ENCODE data around the gene PRR22. TPM values are rescaled to one million over a fixed set of nuclear protein-coding genes. Genes with fewer than 3 reads are reported as not detected.

PRR22 gene
- total RNA-seq, 4 donors from 2014 or later = 1.3 to 5.0 (median 2.1) TPM

GRCh38 chr19:5800361-5801270, 16.1 kb upstream of the PRR22 start:
- Histone ChIP-seq H3K27me3 (peaks cover 0 to 67% (median 3%) of the 10 kb centered on the region in 4 donors), H3K4me3 (no peak overlapping the region), H3K9me3 (no peaks in the 10 kb centered on the region), H3K36me3 (no peaks in the 10 kb centered on the region), H3K27ac (no peak overlapping the region), H3K4me1 (peaks cover 9 to 43% (median 21%) of the 10 kb centered on the region in 3 donors)
- intact Hi-C loops (cut with DNase I) = no loop called here
- no peak for TF ChIP-seq CTCF (IDR thresholded peaks at IDR 0.05)
- no peak for TF ChIP-seq POLR2A (IDR thresholded peaks at IDR 0.05)
- 67 to 73% methylated on average over 7 to 9 of the region's 17 CpGs for WGBS, 2 donors
- no peak for DNase-seq

GRCh38 chr19:5799247-5800241, 15.0 kb upstream of the PRR22 start:
- no peaks in the 10 kb centered on the region for H3K9me3 ChIP-seq
- H3K27ac ChIP-seq = no peak overlapping the region
- TF ChIP-seq CTCF (IDR thresholded peaks at IDR 0.05) (no peak), POLR2A (IDR thresholded peaks at IDR 0.05) (no peak)
- WGBS, 2 donors = 40 to 79% methylated on average over 1 to 11 of the region's 37 CpGs
- H3K4me3 ChIP-seq = no peak overlapping the region
- peaks cover 8 to 42% (median 13%) of the 10 kb centered on the region in 3 donors for H3K4me1 ChIP-seq
- no peaks in the 10 kb centered on the region for H3K36me3 ChIP-seq
- intact Hi-C loops (cut with DNase I) = no loop called here
- H3K27me3 ChIP-seq = peaks cover 0 to 58% (median 3%) of the 10 kb centered on the region in 4 donors
- no peak for DNase-seq

GRCh38 chr19:5798244-5798643, 13.7 kb upstream of the PRR22 start:
- no peak overlapping the region for H3K27ac ChIP-seq
- no peaks in the 10 kb centered on the region for H3K36me3 ChIP-seq
- intact Hi-C loops (cut with DNase I) = no loop called here
- H3K27me3 ChIP-seq = peaks cover 0 to 46% (median 3%) of the 10 kb centered on the region in 4 donors
- WGBS, 2 donors = 85 to 87% methylated on average over 8 of the region's 8 CpGs
- H3K4me1 ChIP-seq = peaks cover 0 to 34% (median under 1%) of the 10 kb centered on the region in 3 donors
- TF ChIP-seq CTCF (IDR thresholded peaks at IDR 0.05) (no peak), POLR2A (IDR thresholded peaks at IDR 0.05) (no peak)
- no peak overlapping the region for H3K4me3 ChIP-seq
- DNase-seq = no peak
- no peaks in the 10 kb centered on the region for H3K9me3 ChIP-seq

- no peak for TF ChIP-seq POLR2A (IDR thresholded peaks at IDR 0.05)
- no peak for TF ChIP-seq CTCF (IDR thresholded peaks at IDR 0.05)
- Histone ChIP-seq H3K9me3 (no peaks in the 10 kb centered on the region), H3K36me3 (no peaks in the 10 kb centered on the region), H3K27me3 (peaks cover 0 to 19% (median 0%) of the 10 kb centered on the region in 4 donors), H3K4me1 (peaks cover 0 to 12% (median 0%) of the 10 kb centered on the region in 3 donors), H3K27ac (no peak overlapping the region), H3K4me3 (no peak overlapping the region)
- no peak for DNase-seq
- intact Hi-C loops (cut with DNase I) = no loop called here
- WGBS, 2 donors = 82 to 84% methylated on average over 7 of the region's 7 CpGs
Observed at GRCh38 chr19:5795382-5795919, 10.9 kb upstream of the PRR22 start.
